ENCODE measurements around the gene ANKRD11. TPM values are rescaled to one million over a fixed set of nuclear protein-coding genes. Genes with fewer than 3 reads are reported as not detected.
A peak's percentile ranks its signal among the peaks of the same experiment; 100 is the strongest.

ANKRD11 gene
- total and polyA plus RNA-seq, 5 experiments from 2014 or later: 8.9 to 328 (median 61.1) TPM

GRCh38 chr16:89344846-89345611, 145.3 kb downstream of the ANKRD11 start:
- POLR2A ChIA-PET: no interaction called here
- Mint-ChIP-seq H3K27ac (peak overlapping the region in 5 of 10 donors; percentile 40 to 59 (median 53)), H3K27me3 (no peaks in the 10 kb centered on the region), H3K4me3 (peak overlapping the region in 5 of 10 donors; percentile 8 to 34 (median 21)), H3K36me3 (peaks cover 0 to 13% (median 0%) of the 10 kb centered on the region in 3 donors), H3K9me3 (no peaks in the 10 kb centered on the region), H3K4me1 (peaks cover 42 to 94% (median 87%) of the 10 kb centered on the region in 4 donors)
- ATAC-seq: no peak
- no peak for DNase-seq

- Mint-ChIP-seq H3K9me3 (no peaks in the 10 kb centered on the region), H3K4me1 (peaks cover 40 to 93% (median 85%) of the 10 kb centered on the region in 4 donors), H3K4me3 (peak overlapping the region in 2 of 10 donors; percentile 15 to 21), H3K27me3 (no peaks in the 10 kb centered on the region), H3K27ac (peak overlapping the region in 3 of 10 donors; percentile 43 to 53 (median 43)), H3K36me3 (peaks cover 0 to 17% (median 0%) of the 10 kb centered on the region in 3 donors)
- ATAC-seq (no peak), DNase-seq (no peak)
- POLR2A ChIA-PET: interaction anchor here (1.8 kb wide), 1 partner anchor 12 kb away, joined by 5 read pairs; no protein-coding TSS in a partner anchor
Measured at GRCh38 chr16:89344458-89344834, 145.9 kb downstream of the ANKRD11 start.

GRCh38 chr16:89343501-89344457, 146.6 kb downstream of the ANKRD11 start:
- H3K27ac Mint-ChIP-seq: peak overlapping the region in 6 of 10 donors; percentile 43 to 83 (median 61)
- peak overlapping the region in 4 of 10 donors; percentile 7 to 30 (median 18) for H3K4me3 Mint-ChIP-seq
- H3K27me3 Mint-ChIP-seq: no peaks in the 10 kb centered on the region
- ATAC-seq (no peak), DNase-seq (no peak)
- POLR2A ChIA-PET: interaction anchor here (0.7 to 1.8 kb wide), 2 partner anchors 9 to 13 kb away, joined by 3 to 5 read pairs; no protein-coding TSS in a partner anchor
- peaks cover 43 to 92% (median 86%) of the 10 kb centered on the region in 4 donors for H3K4me1 Mint-ChIP-seq
- H3K9me3 Mint-ChIP-seq: no peaks in the 10 kb centered on the region
- H3K36me3 Mint-ChIP-seq: peaks cover 0 to 17% (median 0%) of the 10 kb centered on the region in 3 donors

GRCh38 chr16:89341697-89342694, 148.4 kb downstream of the ANKRD11 start:
- peak; percentile 50 to 67 for ATAC-seq
- H3K27me3 Mint-ChIP-seq: no peaks in the 10 kb centered on the region
- peak overlapping the region in 7 of 10 donors; percentile 8 to 53 (median 39) for H3K4me3 Mint-ChIP-seq
- peaks cover 0 to 17% (median 0%) of the 10 kb centered on the region in 3 donors for H3K36me3 Mint-ChIP-seq
- H3K9me3 Mint-ChIP-seq: no peaks in the 10 kb centered on the region
- H3K27ac Mint-ChIP-seq: peak overlapping the region; percentile 4 to 84 (median 66)
- POLR2A ChIA-PET: interaction anchor here (1.6 kb wide), 1 partner anchor 167 kb away, joined by 6 read pairs; the partner anchor contains the start of gene SPG7
- peak in 1 of 10 donors; percentile 31 for DNase-seq
- peaks cover 41 to 91% (median 81%) of the 10 kb centered on the region in 4 donors for H3K4me1 Mint-ChIP-seq

GRCh38 chr16:89341279-89341678, 149.1 kb downstream of the ANKRD11 start:
- POLR2A ChIA-PET: interaction anchor here (1.6 kb wide), 1 partner anchor 167 kb away, joined by 6 read pairs; the partner anchor contains the start of gene SPG7
- H3K27ac Mint-ChIP-seq: peak overlapping the region in 9 of 10 donors; percentile 22 to 83 (median 54)
- DNase-seq: no peak
- peaks cover 37 to 91% (median 78%) of the 10 kb centered on the region in 4 donors for H3K4me1 Mint-ChIP-seq
- no peak for ATAC-seq
- H3K36me3 Mint-ChIP-seq: peaks cover 0 to 17% (median 0%) of the 10 kb centered on the region in 3 donors
- peak overlapping the region in 4 of 10 donors; percentile 24 to 49 (median 34) for H3K4me3 Mint-ChIP-seq
- H3K27me3 Mint-ChIP-seq: no peaks in the 10 kb centered on the region
- no peaks in the 10 kb centered on the region for H3K9me3 Mint-ChIP-seq

- H3K27ac Mint-ChIP-seq: peak overlapping the region in 7 of 10 donors; percentile 22 to 65 (median 53)
- ATAC-seq: no peak
- H3K4me1 Mint-ChIP-seq: peaks cover 34 to 92% (median 78%) of the 10 kb centered on the region in 4 donors
- H3K9me3 Mint-ChIP-seq: no peaks in the 10 kb centered on the region
- H3K4me3 Mint-ChIP-seq: peak overlapping the region in 2 of 10 donors; percentile 4 to 45
- no peak for DNase-seq
- H3K27me3 Mint-ChIP-seq: no peaks in the 10 kb centered on the region
- H3K36me3 Mint-ChIP-seq: peaks cover 0 to 4% (median 0%) of the 10 kb centered on the region in 3 donors
- POLR2A ChIA-PET: interaction anchor here (0.7 to 1.7 kb wide), 2 partner anchors 9 to 22 kb away, joined by 3 to 4 read pairs; no protein-coding TSS in a partner anchor
Measured at GRCh38 chr16:89338863-89339262, 151.5 kb downstream of the ANKRD11 start.

GRCh38 chr16:89337965-89338364, 152.4 kb downstream of the ANKRD11 start:
- peaks cover 32 to 89% (median 77%) of the 10 kb centered on the region in 4 donors for H3K4me1 Mint-ChIP-seq

GRCh38 chr16:89335803-89336485, 154.4 kb downstream of the ANKRD11 start:
- H3K4me3 Mint-ChIP-seq: peak overlapping the region in 7 of 10 donors; percentile 7 to 80 (median 50)
- H3K27ac Mint-ChIP-seq: peak overlapping the region in 7 of 10 donors; percentile 18 to 88 (median 79)
- peaks cover 37 to 91% (median 80%) of the 10 kb centered on the region in 4 donors for H3K4me1 Mint-ChIP-seq
- H3K9me3 Mint-ChIP-seq: no peaks in the 10 kb centered on the region
- DNase-seq (no peak), ATAC-seq (no peak)
- H3K27me3 Mint-ChIP-seq: no peaks in the 10 kb centered on the region
- peaks cover 0 to 4% (median 0%) of the 10 kb centered on the region in 3 donors for H3K36me3 Mint-ChIP-seq
- POLR2A ChIA-PET: interaction anchor here (0.6 to 1.5 kb wide), 5 partner anchors 20 to 199 kb away, joined by 3 to 4 read pairs (median 3); no protein-coding TSS in a partner anchor

More at GRCh38 chr16:89337965-89338364, 152.4 kb downstream of the ANKRD11 start:
- POLR2A ChIA-PET: interaction anchor here (0.6 to 1.7 kb wide), 3 partner anchors 8 to 44 kb away, joined by 3 to 4 read pairs (median 3); no protein-coding TSS in a partner anchor
- Mint-ChIP-seq H3K4me3 (no peak overlapping the region), H3K27me3 (no peaks in the 10 kb centered on the region), H3K9me3 (no peaks in the 10 kb centered on the region), H3K36me3 (peaks cover 0 to 4% (median 0%) of the 10 kb centered on the region in 3 donors), H3K27ac (peak overlapping the region in 1 of 10 donors; percentile 61)
- ATAC-seq (no peak), DNase-seq (no peak)

- peak overlapping the region; percentile 37 to 91 (median 80) for H3K27ac Mint-ChIP-seq
- DNase-seq: no peak
- H3K36me3 Mint-ChIP-seq: peaks cover 0 to 4% (median 0%) of the 10 kb centered on the region in 3 donors
- no peaks in the 10 kb centered on the region for H3K9me3 Mint-ChIP-seq
- POLR2A ChIA-PET: interaction anchor here (1.2 to 1.5 kb wide), 3 partner anchors 154 to 199 kb away, joined by 3 to 4 read pairs (median 4); no protein-coding TSS in a partner anchor
- H3K4me1 Mint-ChIP-seq: peaks cover 37 to 91% (median 80%) of the 10 kb centered on the region in 4 donors
- peak overlapping the region in 8 of 10 donors; percentile 34 to 80 (median 58) for H3K4me3 Mint-ChIP-seq
- ATAC-seq: no peak
- no peaks in the 10 kb centered on the region for H3K27me3 Mint-ChIP-seq
Measured at GRCh38 chr16:89334988-89335802, 155.2 kb downstream of the ANKRD11 start.

GRCh38 chr16:89334461-89334860, 155.9 kb downstream of the ANKRD11 start:
- no peak for ATAC-seq
- H3K9me3 Mint-ChIP-seq: no peaks in the 10 kb centered on the region
- no peak for DNase-seq
- POLR2A ChIA-PET: interaction anchor here (0.5 to 1.5 kb wide), 2 partner anchors 89 to 173 kb away, joined by 3 to 4 read pairs; no protein-coding TSS in a partner anchor
- H3K4me3 Mint-ChIP-seq: peak overlapping the region in 8 of 10 donors; percentile 2 to 68 (median 52)
- H3K27me3 Mint-ChIP-seq: no peaks in the 10 kb centered on the region
- peak overlapping the region; percentile 43 to 91 (median 74) for H3K27ac Mint-ChIP-seq
- H3K4me1 Mint-ChIP-seq: peaks cover 31 to 90% (median 81%) of the 10 kb centered on the region in 4 donors
- no peaks in the 10 kb centered on the region for H3K36me3 Mint-ChIP-seq

Measured in naive thymus-derived CD8-positive, alpha-beta T cell (primary cell).